Pons (tissue), 1 donor: ENCODE measurements around the gene DDX11.
A peak's percentile ranks its signal among the peaks of the same experiment; 100 is the strongest.
"Not testable (repeated sequence)": the region's sequence is repeated elsewhere in the genome, so short reads cannot be mapped to it uniquely, and the experiment has no call there.

Experiments used
- DNase-seq: peaks from one replicate; pipeline ENCODE4 v3.0.0-alpha.2; 2016; ENCODE audit warnings: low spot score

DDX11 gene

GRCh38 chr12:31073527-31074332 is at the start of gene DDX11:
DDX11 (plus strand) TSS chr12:31073860; CDS start chr12:31078394, 4,534 bp downstream.
- DNase-seq, result peak; percentile 86

- no peak for DNase-seq
These were observed 47.5 kb upstream of the DDX11 start for GRCh38 chr12:31026202-31026601.

DNA sequence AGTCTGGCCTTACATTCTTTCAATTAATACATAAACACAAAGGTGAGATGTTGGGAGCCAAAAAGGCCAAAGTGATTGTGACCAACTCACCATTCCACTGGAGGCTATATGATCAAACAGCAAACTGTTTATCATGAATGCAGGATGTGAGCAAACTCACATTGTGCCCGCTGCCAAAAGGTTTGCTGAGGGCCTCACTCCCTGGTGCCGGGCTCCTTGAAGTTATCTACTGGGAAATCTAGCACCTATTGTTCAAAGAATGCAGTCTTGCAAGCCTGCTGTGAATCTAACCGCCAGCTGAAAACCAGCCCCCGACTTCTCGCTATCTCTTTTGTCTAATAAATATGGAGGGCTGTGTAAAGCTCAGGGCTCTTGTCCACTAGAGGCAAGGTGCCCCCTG is 46.7 kb upstream of the DDX11 start:
- DNase-seq, result not testable (repeated sequence)

DNA sequence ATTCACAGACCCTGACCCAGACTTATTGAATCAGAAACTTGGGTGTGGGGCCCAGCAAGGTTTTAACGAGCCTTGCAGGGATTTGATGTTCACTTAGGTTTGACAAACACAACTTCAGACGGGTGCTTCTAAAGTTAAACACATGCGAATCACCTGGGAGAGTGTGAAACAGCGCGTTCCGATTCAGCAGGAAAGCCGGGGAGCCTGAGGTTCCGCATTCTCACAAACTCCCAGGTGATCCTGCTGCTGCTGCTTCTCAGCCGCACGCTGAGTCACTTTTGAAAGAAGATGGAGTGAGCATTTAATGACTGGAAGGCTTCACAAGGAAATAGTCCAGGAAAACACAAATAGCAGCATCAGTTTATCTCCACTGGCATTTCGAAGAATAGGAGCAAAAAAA is 44.2 kb upstream of the DDX11 start:
- DNase-seq, result no peak

DNA sequence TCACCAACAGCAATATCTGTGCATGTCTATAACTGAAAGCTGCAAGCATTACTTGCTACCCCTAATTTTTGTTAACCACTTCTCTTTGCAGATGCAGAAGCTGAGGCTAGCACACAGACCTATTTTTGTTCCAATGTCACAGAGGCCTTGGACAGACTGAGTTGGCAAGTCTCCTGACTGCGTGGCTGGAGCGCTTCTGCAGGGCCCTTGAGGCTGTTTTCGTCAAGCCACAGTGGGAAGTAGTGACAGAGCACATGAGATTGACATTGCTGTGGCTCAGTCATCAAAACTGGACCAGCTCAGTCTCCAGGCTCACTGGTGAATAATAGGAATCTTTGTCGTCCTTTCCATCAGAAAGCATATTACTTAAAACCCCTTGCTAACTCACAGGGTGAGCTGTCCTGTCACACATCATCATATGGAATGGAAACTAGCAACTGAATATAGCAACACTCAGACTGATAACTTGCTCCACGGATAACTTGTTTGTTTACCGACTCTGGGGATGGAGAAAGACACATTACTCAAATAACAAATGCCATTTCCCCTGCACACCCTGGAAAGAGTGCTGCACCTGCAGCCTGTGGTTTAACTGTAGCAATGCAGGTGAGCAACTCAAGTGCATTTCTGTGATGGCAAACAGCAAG is 43.6 kb upstream of the DDX11 start:
- DNase-seq, result peak; percentile 90

- DNase-seq, result no peak
These were observed 41.7 kb upstream of the DDX11 start for GRCh38 chr12:31031951-31032335.

DNA sequence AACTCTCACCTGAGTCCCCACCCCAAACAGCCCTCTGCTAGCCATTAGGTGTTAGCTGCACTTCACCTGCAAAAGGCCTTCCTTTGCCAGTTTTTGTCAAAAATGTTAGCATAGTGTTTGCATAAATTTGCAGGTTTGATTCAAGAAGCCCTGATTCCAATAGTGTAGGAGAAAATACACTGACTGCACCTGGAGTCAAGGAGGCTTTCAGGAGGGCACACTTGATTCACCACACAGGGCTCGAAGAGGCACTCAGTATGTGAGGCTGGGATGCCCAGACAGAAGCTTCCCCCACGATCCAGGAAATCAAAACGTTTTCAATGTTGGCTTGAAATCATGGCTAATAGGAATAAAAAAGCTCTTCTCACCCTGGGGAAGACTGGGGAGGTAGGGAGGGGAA is 40.5 kb upstream of the DDX11 start:
- DNase-seq, result no peak

DNA sequence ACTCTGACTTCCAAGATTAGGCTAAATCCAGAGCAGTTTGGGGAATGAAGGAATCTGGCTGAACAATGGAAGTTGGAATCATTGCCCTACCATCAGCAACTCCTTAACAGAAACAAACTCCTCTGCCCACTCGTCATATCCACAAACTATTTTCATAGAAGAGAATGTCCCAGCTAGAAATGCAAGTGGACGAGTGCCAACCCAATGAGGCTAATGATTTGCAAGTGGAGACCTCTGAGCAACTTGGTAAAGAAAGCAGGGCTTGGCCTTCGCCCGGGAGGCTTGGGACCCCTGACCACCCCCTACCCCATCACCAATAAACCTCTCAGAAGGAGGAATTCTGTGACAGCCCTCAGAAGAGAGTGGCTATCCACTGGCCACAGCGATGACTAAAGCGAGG is 40.0 kb upstream of the DDX11 start:
- DNase-seq, result no peak

DNA sequence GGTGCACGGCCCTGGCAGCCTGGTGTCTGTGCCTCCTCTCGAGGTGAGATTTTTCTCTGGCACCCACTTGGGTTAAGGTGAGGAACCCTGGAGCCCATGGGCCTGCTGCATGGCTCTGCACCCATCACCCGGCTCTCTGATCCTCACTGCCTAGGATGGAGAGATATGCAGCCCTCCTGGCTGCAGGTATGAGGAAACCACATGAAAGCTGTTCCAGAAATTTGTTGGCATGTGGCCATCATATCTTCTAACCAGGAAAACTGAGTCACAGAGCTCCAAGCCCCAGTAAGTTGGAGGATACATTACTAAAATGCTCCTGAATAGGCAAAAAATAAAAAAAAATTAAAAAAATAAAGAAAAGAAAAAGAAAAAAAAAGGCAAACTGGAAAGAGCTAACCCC is 39.3 kb upstream of the DDX11 start:
- no peak for DNase-seq

DNA sequence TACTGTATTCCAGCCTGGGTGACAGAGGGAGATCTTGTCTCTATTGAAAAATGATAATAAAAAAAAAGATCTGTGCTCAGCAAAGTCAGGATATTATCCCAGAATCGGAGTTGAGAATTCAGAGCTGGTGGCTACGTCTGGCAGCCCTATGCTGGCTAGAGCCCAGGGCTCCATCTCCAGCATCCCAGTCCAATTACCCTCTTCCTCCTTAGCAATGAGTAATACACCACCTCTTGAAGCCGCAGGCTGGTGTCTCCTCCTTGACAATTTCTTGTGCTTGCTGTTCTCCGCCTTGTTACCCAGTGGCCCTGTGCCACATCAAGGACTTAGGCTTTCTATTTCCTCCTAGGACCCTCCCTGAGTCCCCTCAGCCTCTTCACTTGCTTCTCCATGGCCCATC is 38.4 kb upstream of the DDX11 start:
- DNase-seq, result no peak

DNA sequence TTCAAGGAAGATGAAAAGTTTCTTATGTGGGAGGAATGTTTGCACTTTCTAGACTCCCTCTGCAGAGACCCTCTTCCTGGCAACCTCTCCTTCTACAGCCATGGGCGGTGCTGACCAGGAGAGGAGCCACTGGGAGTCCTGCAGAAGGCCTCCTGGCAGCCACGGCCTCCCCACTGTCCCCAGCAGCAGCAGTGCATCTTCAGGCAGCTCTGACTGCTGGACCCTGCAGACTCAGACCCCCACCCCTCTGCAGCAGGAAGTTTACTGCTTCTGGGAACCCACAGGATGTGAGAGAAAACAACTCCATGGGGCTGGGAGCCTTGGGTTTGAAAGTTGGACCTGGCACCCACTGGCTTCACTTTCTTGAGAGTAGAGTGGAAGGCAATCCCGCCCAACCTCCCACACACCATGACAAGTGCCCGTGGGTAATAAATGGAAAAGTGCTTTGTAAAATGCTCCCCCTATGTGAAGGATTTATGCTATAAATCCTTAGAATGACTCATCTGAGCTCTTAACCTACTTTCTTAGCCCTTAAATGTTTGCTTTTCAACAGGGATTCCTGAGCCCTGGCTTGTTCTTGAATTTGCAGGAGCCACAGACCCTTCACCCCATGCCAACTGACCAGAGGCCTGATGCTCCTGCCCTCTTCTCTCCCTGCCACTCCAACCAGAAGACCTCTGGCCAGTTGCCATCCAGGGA is 37.5 kb upstream of the DDX11 start:
- DNase-seq, result no peak

GRCh38 chr12:31037028-31037427 is 36.6 kb upstream of the DDX11 start:
- no peak for DNase-seq

- no peak for DNase-seq
These were observed 35.7 kb upstream of the DDX11 start for GRCh38 chr12:31037931-31038330.

DNA sequence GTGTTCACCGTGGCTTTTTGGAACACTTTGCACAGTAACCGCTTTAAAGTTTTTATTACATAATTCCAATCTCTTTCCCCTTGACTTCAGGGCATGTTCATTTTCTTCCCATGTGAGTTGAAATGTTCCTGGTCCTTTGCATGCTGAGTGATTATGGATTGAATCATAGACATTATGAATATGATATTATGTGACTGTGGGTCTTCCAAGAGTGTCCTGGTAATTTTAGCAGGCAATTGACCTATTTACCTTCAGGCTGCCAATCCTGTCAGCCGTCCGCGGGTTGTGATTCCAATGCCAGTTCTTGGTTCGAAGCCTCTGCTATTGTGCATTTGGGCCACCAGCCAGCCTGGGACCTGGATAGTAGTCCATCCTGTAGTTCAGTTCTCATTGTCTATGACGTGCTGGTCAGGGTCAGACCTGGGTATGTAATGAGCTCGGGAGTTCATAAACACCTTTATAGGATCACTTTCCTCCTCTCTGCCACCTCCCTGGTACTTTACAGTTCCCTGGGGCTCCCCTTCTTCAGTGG is 32.6 kb upstream of the DDX11 start:
- no peak for DNase-seq

DNA sequence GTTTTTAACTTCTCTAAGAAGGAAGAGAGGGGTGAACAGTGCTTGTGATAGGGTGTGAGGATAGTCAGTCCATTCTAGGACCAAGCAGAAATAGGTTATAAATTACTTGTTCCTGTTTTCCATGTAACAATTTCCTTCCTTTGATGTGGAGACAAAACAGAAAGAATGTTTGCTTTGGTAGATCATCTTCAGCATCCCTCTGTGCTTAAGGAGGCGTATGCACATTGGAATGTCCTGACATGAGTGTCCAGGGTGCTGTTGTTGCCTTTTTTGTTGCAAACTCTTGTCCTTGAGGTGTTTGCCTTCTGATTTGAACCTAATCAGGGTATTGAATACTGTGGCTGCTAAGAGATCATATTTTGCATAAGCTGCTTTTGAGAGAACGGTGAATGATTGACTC is 23.5 kb upstream of the DDX11 start:
- not testable (repeated sequence) for DNase-seq

- not testable (repeated sequence) for DNase-seq
These were observed 23.1 kb upstream of the DDX11 start for GRCh38 chr12:31050548-31050947.

DNA sequence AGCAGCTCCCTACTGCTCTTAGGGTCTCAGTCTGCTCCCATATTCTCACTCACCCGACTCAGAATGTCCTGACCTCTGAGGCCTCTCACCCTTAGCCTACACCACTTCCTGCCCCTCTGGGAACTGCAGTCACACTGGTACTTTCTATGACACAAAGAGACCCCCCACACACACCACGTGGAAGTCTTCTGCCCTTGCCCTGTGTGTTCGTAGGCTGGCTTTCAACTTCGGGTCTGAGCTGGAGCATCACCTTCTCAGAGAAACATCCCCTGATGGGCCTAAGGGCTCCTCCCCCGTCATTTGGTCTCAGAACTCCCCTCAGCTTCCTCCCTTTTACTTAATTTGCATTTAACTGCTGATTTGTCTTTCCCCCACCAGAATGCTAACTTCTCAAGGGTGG is 22.0 kb upstream of the DDX11 start:
- not testable (repeated sequence) for DNase-seq

DNA sequence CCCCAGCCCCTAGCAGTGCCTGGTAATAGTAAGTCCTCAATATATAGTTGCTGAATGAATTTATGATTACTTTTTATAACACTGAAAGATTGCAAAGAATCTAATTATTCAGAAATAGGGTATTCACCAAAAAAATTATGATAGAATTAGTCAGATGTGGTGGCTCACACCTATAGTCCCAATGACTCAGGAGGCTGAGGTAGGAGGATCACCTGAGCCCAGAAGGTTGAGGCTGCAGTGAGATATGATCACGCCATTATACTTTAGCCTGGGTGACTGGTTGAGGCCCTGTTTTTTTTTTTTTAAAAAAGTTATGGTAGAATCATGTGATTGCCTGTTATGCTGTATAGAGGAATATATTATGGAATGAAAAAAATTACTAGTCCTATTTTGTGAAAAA is 21.5 kb upstream of the DDX11 start:
- not testable (repeated sequence) for DNase-seq

- DNase-seq, result not testable (repeated sequence)
These were observed 20.8 kb upstream of the DDX11 start for GRCh38 chr12:31052666-31053439.

GRCh38 chr12:31053944-31054343 is 19.7 kb upstream of the DDX11 start:
- DNase-seq, result not testable (repeated sequence)

GRCh38 chr12:31057671-31058070 is 16.0 kb upstream of the DDX11 start:
- no peak for DNase-seq

DNA sequence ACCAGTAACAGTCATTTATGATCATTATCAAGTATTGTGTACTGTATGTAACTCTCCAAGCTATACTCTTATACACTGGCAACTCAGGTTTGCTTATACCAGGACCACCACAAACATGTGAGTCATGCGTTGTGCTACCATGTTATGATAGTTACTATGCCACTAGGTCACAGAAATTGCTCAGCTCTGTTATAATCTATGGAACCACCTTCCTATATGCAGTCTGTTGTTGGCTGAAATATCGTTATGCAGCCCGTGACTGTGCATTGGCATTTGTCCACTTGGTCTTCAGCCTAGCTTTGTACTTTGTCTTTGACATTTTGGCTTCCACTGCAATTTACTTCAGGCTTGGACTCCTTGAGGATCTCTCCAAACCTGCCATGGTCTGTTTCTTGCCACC is 7.5 kb upstream of the DDX11 start:
- not testable (repeated sequence) for DNase-seq
